GM19043 (cell line): ENCODE measurements around the gene KCNG2.

Experiments used
- ATAC-seq: cut with Tn5 transposase; IDR thresholded peaks from one replicate; pipeline ENCODE4 v1.9.1; 2021; ENCODE audit warnings: low read depth; ENCODE audit not compliant: unreplicated experiment

KCNG2 gene

DNA sequence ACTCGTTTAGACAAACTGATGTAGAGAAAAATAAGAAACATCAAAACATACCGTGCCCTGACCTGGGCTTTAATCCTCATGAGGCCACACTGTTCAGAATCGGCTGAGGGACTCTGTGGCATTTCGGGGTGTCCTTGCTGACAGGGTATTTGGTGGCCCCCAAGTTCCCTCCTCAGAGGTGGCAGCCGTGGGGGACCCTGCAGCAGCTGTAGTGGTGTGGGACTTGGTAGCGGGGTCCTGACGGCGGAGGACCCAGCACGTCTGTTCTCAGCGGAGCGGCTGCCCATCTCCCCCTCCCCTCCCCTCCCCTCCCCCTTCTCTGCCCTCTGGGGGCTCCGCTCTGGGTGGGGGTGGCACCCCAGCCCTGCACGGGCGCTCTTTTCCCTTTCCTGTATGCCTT, 18.4 kb downstream of the KCNG2 start:
- no peak for ATAC-seq

DNA sequence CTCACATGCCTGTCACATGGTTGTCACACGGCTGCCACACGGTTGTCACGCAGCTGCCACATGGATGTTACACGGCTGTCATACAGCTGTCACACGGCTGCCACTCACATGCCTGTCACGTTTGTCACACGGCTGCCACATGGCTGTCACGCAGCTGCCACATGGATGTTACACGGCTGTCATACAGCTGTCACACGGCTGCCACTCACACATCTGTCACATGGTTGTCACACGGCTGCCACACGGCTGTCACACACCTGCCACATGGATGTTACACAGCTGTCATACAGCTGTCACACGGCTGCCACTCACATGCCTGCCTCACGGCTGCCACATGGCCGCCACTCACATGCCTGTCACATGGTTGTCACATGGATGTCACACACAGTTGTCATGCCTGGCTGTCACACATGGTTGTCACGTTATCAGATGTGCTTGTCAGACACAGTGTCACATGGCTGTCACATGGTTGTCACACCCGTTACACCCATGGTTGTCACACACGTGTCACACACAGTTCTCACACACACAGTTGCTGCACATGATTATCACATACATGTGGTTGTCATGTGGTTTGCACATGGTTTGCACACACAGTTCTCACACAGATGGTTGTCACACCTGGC, 19.4 kb downstream of the KCNG2 start:
- no peak for ATAC-seq

DNA sequence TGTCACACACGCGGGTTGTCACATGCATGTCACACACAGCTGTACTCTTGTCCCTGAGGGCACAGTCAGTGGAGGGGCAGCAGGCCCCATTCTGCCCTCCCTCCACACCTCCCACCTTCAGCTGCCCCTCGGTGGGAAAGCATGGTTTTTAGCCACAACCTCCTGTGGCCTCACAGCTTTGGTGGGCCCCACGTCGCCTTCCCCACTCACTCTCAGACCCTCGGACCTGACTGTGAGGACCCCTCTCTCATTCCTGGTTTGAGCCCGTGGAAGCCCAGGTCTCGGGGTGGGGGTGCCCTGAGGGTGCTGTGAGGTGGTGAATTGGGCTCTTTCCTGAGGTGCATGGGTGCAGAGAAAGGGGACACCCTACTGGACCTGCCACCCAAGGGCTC, 19.9 kb downstream of the KCNG2 start:
- no peak for ATAC-seq

DNA sequence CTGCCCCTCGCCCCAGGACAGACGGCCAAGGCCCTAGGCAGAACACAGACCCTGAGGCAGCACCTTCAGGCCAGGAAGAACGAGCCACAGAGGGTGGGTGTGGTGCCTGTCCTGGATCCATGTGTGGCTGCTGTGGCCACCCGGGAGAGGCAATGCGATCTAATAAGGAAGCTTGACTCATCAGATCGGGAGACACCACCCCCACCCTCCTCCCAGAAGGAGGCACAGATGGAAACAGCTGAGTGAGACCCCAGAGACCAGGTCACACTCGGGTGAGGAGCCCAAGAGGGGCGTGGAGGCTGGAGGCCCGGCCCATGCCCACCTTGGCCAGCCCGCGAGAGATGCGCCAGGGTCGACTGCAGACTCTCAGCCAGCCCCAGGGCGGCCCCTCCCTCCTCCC, 20.3 kb downstream of the KCNG2 start:
- ATAC-seq = no peak

GRCh38 chr18:79818631-79819030, 20.9 kb downstream of the KCNG2 start:
- ATAC-seq = no peak

DNA sequence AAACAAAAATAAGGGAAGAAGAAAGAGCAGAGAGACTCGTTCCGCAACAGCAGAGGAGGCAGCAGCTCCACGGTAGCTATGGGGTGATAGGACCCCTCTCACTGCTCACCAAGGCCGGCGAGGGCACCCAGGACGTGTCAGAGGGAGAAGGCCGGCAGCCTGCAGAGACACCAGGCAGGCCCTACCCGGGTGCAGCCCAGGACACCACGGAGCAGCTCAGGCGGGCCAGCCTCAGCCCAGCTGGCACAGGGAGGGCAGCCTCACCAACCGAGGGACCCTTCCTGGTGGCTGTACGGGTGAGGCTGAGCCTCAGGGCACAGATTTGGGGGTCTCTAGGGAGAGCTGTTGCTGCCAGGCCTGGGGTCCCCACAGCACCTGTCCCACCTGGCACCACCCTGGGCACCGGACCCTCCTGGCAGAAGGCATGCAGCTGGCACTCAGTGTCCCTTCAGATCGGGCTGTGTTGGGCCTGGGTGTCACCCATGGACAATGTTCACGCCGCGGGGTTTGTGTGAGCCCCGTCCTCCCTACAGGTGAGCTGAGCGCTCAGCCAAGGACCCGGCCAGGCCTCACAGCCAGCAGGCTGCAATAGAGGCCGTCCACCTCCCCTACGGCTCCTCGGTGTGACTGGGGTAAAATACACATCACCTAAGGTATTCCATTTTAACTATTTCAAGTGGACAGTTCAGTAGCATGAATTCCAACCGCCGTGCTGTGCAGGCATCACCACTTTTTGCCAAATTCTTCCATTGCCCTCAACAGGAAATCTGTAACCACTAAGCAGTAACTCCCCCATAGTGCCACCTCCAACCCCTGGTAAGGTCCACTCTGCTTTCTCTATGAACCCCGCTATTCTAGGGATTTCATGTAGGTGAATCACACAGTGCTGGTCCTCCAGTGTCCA, 21.6 kb downstream of the KCNG2 start:
- no peak for ATAC-seq

DNA sequence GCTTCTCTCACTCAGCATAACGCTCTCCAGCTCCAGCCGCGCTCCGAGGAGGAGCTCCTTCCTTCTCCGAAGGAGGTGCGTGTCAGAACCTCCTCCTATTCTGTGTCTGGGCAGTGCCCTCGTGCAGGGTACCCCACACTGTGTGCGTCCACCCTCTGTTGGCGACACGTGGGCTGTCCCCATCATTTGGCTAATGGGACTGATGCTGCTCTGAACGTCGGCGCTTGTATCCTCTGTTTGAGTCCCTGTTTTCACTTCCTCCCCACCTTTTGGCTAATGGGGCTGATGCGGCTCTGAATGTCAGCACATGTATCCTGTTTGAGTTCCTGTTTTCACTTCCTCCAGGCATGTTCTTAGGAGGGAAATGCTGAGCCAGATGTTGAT, 22.2 kb downstream of the KCNG2 start:
- peak; percentile 94 for ATAC-seq

GRCh38 chr18:79823120-79823519, 25.4 kb downstream of the KCNG2 start:
- no peak for ATAC-seq

DNA sequence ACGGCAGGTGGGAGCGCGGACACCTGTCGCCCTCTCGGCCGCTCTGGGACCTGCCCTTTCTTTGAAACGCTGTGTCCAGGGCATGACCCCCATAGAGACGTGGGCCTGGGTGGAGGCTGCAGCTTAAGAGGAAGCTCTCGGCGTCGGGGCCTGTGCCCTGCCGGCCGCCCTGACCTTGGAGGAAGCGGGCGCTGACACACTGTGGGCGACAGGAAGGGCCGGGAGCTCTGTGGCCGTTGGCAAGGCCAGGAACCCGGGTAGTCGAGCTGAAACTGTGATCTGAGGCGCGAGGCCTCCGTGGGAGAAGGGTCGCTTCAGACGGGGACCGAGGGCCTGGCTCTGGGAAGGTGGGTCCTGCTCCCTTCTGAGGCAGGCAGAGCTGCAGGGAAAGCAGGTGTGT, 28.2 kb downstream of the KCNG2 start:
- ATAC-seq = no peak

DNA sequence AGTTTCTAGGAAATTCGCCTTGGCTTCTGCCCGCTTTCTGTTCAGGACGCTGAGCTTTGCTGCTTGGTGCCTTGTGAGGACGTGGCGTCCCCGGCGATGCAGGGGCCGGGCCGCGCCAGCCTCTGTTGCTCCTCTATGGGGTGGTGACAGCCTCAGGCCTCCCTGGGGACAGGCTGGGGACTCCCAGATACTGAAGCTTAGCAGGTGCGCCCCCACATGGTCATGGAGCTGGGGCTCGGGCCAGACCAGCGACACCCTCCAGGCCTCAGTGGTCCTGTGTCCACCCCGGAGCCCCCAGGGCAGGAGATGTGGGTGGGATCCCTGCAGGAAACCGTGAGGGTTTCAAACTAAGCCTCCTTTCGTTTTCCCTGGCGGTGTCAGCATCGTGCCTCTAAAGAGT, 29.2 kb downstream of the KCNG2 start:
- ATAC-seq = no peak

DNA sequence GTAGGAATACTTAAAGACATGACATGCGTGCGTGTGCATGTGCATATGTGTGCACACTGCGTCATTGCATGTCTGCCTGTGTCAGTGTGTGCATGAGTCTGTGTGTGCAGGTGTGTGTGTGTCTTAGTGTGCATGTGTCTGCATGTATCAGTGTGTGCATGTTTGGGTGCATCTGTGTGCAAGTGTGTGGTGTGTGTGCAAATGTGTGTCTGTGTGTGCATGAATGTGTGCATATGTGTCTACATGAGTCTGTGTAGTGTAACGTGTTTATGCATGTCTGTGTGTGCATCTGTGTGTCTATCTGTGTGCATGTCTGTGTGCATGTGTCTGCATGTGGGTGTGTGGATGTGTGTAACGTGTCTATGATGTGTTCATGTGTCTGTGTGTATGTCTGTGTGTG, 30.5 kb downstream of the KCNG2 start:
- no peak for ATAC-seq

DNA sequence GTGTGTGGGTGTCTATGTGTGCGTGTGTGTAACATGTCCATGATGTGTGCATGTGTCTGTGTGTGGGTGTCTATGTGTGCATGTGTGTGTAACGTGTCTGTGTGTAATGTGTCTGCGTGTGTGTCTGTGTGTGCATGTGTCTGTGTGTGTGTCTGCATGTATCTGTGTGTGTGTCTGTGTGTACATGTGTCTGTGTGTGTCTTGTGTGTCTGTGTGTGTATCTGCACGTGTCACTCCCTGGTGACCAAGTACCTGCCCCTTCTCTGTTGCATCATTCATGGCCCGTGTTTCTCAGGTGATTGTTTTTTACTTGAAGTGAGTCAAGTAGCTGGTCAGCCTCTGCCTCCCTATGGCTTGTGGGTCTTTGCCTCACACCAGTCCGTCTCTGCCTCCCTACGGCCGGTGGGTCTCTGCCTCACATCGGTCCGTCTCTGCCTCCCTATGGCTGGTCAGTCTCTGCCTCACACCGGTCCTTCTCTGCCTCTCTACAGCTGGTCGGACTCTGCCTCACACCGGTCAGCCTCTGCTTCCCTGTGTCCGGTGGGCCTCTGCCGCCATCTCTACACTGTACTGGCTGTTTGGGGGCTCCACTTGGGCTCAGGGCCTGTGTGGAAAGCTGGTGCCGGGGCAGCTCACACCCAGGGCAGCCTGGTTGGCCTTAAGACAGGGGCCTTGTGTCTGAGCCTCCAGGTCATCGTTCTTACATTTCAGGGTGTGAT, 31.6 kb downstream of the KCNG2 start:
- no peak for ATAC-seq

DNA sequence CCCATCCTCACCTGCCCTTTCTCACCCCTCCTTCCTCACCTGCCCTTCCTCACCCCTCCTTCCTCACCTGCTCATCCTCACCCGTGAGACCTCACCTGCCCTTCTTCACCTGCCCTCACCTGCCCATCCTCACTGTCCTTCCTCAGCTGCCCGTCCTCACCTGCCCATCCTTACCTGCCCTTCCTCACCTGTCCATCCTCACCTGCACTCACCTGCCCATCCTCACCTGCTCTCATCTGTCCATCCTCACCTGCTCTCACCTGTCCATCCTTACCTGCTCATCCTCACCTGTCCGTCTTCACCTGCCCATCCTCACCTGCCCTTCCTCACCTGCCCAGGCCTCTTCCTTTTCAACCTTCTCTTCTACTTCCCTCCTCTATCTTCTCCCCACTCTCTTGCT, 34.4 kb downstream of the KCNG2 start:
- no peak for ATAC-seq

- no peak for ATAC-seq
Measured at GRCh38 chr18:79834834-79835233, 37.1 kb downstream of the KCNG2 start.

DNA sequence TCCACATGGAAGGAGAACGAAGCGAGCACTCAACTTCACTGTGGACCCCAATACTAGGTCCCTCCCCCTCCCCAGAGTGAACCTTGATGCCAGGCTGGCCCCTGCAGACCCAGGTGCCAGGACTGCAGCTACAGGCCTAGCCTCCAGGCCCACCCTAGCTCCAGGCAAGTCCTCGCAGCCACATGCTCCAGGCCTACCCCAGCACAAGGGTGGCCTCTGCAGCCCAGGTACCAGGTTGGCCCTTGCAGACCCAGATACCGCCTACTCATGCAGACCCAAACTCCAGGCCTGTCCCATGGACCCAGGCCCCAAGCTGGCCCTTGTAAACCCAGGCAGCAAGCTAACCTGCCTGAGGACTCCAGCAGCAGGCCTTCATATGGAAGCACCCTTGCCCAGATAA, 44.2 kb downstream of the KCNG2 start:
- no peak for ATAC-seq

DNA sequence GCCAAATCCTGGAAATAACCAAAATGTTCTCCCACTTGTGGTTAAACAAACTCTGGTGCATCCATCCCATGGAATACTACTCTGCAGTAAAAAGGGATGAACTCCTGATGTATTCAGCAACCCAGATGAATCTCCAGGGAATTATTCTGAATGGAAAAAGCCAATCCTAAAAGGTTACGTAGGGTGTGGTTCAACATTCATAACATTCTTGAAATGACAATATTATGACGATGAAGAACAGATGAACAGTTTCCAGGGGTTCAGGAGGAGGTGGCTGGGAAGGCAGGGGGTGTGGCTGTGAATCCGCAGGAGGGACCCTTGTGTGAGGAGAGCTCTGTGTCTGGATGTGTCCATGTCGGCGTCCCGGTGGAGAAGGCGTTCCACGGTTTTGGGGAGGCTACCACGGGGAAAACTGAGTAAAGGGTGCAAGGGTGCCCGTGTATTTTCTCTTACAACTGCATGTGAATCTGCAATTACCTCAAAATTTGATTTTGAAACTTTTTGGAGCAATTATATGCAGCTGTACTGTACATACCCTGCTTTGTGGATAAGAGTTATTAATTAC, 47.3 kb downstream of the KCNG2 start:
- no peak for ATAC-seq

GRCh38 chr18:79846936-79847557, 49.3 kb downstream of the KCNG2 start:
- no peak for ATAC-seq

DNA sequence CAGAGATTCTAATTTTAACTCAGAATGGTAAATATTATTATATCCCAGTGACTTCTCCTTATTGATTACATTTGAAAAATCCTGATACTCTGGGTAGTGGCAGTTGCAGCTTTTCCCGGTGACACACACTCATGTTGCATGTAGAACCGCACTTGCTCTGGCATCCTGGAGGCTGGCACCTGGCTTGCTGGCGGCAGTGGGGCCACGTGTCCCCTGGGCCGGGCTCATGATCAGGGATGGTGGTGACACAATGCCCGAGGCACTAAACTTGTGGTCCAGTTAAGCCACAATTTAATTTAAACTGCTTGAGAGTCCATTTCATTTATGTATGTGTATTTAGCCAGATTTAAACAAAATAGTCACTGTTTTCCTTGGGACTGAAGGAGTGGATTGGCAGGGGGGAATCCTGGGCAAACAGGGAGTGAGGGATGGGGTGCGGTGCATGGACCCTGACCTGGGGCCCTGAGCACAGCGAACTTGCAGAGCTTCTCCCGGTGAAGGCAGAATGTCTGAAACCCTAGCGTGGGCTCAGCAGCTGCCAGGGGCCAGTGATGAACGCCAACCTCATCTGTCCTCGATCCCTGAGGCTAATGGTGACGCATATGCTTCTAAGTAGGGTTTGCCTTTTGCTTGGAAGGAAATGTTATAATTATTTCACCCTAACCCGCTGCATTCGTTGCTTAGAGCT, 50.0 kb downstream of the KCNG2 start:
- no peak for ATAC-seq

DNA sequence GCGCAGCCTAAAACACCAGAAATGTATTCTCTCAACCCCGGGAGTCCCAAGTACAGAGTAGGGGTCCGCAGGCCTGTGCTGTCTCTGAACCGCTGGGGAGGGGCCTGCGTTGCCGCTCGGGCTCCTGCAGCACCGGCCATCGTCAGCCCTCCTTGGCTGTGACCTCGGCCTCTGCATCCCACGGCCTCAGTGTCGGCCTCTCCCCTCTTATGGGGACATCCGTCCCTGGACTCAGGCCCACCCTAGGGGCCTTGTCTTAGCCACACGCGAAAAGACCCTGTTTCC, 50.5 kb downstream of the KCNG2 start:
- ATAC-seq = no peak

GRCh38 chr18:79848579-79849327, 51.0 kb downstream of the KCNG2 start:
- no peak for ATAC-seq
